H9 (cell line): ENCODE data around the gene FOXC2. TPM values are rescaled to one million over a fixed set of nuclear protein-coding genes. Genes with fewer than 3 reads are reported as not detected.

Experiments
- DNase-seq: peaks from one replicate; pipeline ENCODE4 v3.0.0-alpha.2; 2017
- H2AFZ ChIP-seq: one replicate; pipeline ENCODE4 v1.6.1; 2013; ENCODE audit warnings: mild to moderate bottlenecking, low read length, control low read depth, moderate library complexity
- H2AK5ac ChIP-seq: 2 replicates; pipeline ENCODE4 v1.6.1; 2013; ENCODE audit warnings: low read length, control low read depth, mixed read lengths; ENCODE audit not compliant: insufficient read length
- H2BK120ac ChIP-seq: one replicate; pipeline ENCODE4 v1.6.1; 2013; ENCODE audit warnings: low read depth, mild to moderate bottlenecking, low read length, control low read depth, inconsistent platforms; ENCODE audit not compliant: poor library complexity, severe bottlenecking
- H2BK12ac ChIP-seq: 2 replicates; pipeline ENCODE4 v1.6.1; 2013; ENCODE audit warnings: low read length, control low read depth, mixed read lengths, low read depth; ENCODE audit not compliant: insufficient read length
- H2BK15ac ChIP-seq: 2 replicates; pipeline ENCODE4 v1.6.1; 2013; ENCODE audit warnings: low read depth, low read length, control low read depth
- H2BK20ac ChIP-seq: one replicate; pipeline ENCODE4 v1.6.1; 2013; ENCODE audit warnings: low read depth, mild to moderate bottlenecking, low read length, control low read depth, inconsistent platforms; ENCODE audit not compliant: poor library complexity, severe bottlenecking
- H2BK5ac ChIP-seq: 2 replicates; pipeline ENCODE4 v1.6.1; 2013; ENCODE audit warnings: low read length, control low read depth, mixed read lengths; ENCODE audit not compliant: insufficient read length
- H3K14ac ChIP-seq: 2 replicates; pipeline ENCODE4 v1.6.1; 2013; ENCODE audit warnings: low read length, control low read depth; ENCODE audit not compliant: insufficient read depth
- H3K18ac ChIP-seq: 2 replicates; pipeline ENCODE4 v1.6.1; 2013; ENCODE audit warnings: low read depth, mild to moderate bottlenecking, mixed read lengths, low read length, control low read depth; ENCODE audit not compliant: insufficient read length
- H3K23ac ChIP-seq: 2 replicates; pipeline ENCODE4 v1.6.1; 2013; ENCODE audit warnings: low read length, control low read depth, mixed read lengths, low read depth; ENCODE audit not compliant: insufficient read length
- H3K23me2 ChIP-seq: 2 replicates; pipeline ENCODE4 v1.6.1; 2013; ENCODE audit warnings: low read depth, mild to moderate bottlenecking, mixed read lengths, low read length, control low read depth; ENCODE audit not compliant: insufficient read length, poor library complexity, severe bottlenecking
- H3K27ac ChIP-seq: 2 replicates; pipeline ENCODE4 v1.5.1; 2013; ENCODE audit warnings: low read length, control low read depth, mixed read lengths, low read depth; ENCODE audit not compliant: insufficient read length
- H3K27me3 ChIP-seq: 2 replicates; pipeline ENCODE4 v1.6.1; 2013; ENCODE audit warnings: low read length, control low read depth, inconsistent platforms; ENCODE audit not compliant: insufficient read depth
- H3K4ac ChIP-seq: 2 replicates; pipeline ENCODE4 v1.6.1; 2013; ENCODE audit warnings: low read depth, mild to moderate bottlenecking, control low read depth, inconsistent platforms, low read length, moderate library complexity
- H3K4me1 ChIP-seq: 2 replicates; pipeline ENCODE4 v1.6.1; 2013; ENCODE audit warnings: low read length, control low read depth, inconsistent platforms; ENCODE audit not compliant: insufficient read depth
- H3K4me2 ChIP-seq: 2 replicates; pipeline ENCODE4 v1.6.1; 2013; ENCODE audit warnings: low read length, control low read depth, mixed read lengths; ENCODE audit not compliant: insufficient read length, insufficient read depth
- H3K56ac ChIP-seq: 2 replicates; pipeline ENCODE4 v1.6.1; 2013; ENCODE audit warnings: low read depth, mild to moderate bottlenecking, mixed read lengths, low read length, control low read depth; ENCODE audit not compliant: insufficient read length
- H3K79me1 ChIP-seq: 2 replicates; pipeline ENCODE4 v1.6.1; 2013; ENCODE audit warnings: low read depth, mild to moderate bottlenecking, moderate library complexity, low read length, control low read depth, inconsistent platforms; ENCODE audit not compliant: insufficient read depth, poor library complexity, severe bottlenecking
- H3K79me2 ChIP-seq: 2 replicates; pipeline ENCODE4 v1.6.1; 2013; ENCODE audit warnings: low read length, control low read depth, inconsistent platforms; ENCODE audit not compliant: insufficient read depth
- H3K9ac ChIP-seq: 2 replicates; pipeline ENCODE4 v1.6.1; 2013; ENCODE audit warnings: low read length, control low read depth, mixed read lengths; ENCODE audit not compliant: insufficient read length; ENCODE audit errors: extremely low read depth
- H3K9me3 ChIP-seq: one replicate; pipeline ENCODE4 v1.6.1; 2013; ENCODE audit warnings: low read depth, low read length, inconsistent platforms; ENCODE audit not compliant: control insufficient read depth
- H3T11ph ChIP-seq: one replicate; pipeline ENCODE4 v1.6.1; 2013; ENCODE audit warnings: mild to moderate bottlenecking, low read length, control low read depth, inconsistent platforms
- H4K20me1 ChIP-seq: one replicate; pipeline ENCODE4 v1.6.1; 2013; ENCODE audit not compliant: control insufficient read depth, insufficient read length, insufficient read depth
- H4K5ac ChIP-seq: 2 replicates; pipeline ENCODE4 v1.6.1; 2013; ENCODE audit warnings: low read depth, mild to moderate bottlenecking, mixed read lengths, low read length, control low read depth; ENCODE audit not compliant: insufficient read length
- H4K8ac ChIP-seq: replicated peaks from 2 replicates; pipeline ENCODE4 v1.6.1; 2013; ENCODE audit warnings: low read length, control low read depth, mixed read lengths, low read depth; ENCODE audit not compliant: insufficient read length
- H4K91ac ChIP-seq: 2 replicates; pipeline ENCODE4 v1.6.1; 2013; ENCODE audit warnings: low read depth, mild to moderate bottlenecking, moderate library complexity, mixed read lengths, low read length, control low read depth; ENCODE audit not compliant: insufficient read length
- H3K27ac Mint-ChIP-seq, 3 experiments: 2 replicates in 2 of 3; 3 replicates in 1 of 3; pipeline ENCODE4 v1.8.0; 2020 to 2021; ENCODE audit warnings: mixed read lengths in 3 of 3, mild to moderate bottlenecking in 1 of 3, moderate library complexity in 1 of 3
- H3K27me3 Mint-ChIP-seq: 2 replicates; pipeline ENCODE4 v1.8.0; 2021; ENCODE audit warnings: low read depth, mild to moderate bottlenecking, moderate library complexity, mixed read lengths
- H3K36me3 Mint-ChIP-seq, 3 experiments: 2 replicates in 2 of 3; 3 replicates in 1 of 3; pipeline ENCODE4 v1.8.0; 2020 to 2021; ENCODE audit warnings: low read depth in 3 of 3, mixed read lengths in 3 of 3; ENCODE audit not compliant: insufficient read depth in 1 of 3
- H3K4me1 Mint-ChIP-seq, 2 experiments: 2 replicates each; pipeline ENCODE4 v1.8.0; 2020; ENCODE audit warnings: mixed read lengths in 2 of 2
- H3K4me3 Mint-ChIP-seq, 2 experiments: 2 replicates in 1 of 2; 3 replicates in 1 of 2; pipeline ENCODE4 v1.8.0; 2020 to 2021; ENCODE audit warnings: mild to moderate bottlenecking in 2 of 2, mixed read lengths in 2 of 2, moderate library complexity in 1 of 2
- H3K9me3 Mint-ChIP-seq, 2 experiments: 2 replicates in 1 of 2; 3 replicates in 1 of 2; pipeline ENCODE4 v1.8.0; 2020; ENCODE audit warnings: mild to moderate bottlenecking in 2 of 2, mixed read lengths in 2 of 2, moderate library complexity in 1 of 2
- CTCF ChIP-seq: fragments of 200-600 bp; sonication (generic); conservative IDR thresholded peaks from 3 replicates; pipeline ENCODE4 v1.8.0; 2021; ENCODE audit warnings: antibody characterized with exemption, mild to moderate bottlenecking
- WGBS: extraction: QIAGEN DNeasy Blood & Tissue Kit; methylation state at CpG from one replicate; pipeline ENCODE4 v1.1.7; 2013; ENCODE audit warnings: missing lambda C conversion rate, low lambda C conversion rate, mixed read lengths; ENCODE audit not compliant: insufficient read length; ENCODE audit errors: extremely low coverage; 5-methylcytosine and 5-hydroxymethylcytosine counted together
- total RNA-seq: library from RNA; stranded (reverse); gene quantifications from 2 replicates; pipeline ENCODE4 v1.2.1, GENCODE V29; 2021

Gene FOXC2
- total RNA-seq, 1 experiment from 2014 or later, result not detected

DNA sequence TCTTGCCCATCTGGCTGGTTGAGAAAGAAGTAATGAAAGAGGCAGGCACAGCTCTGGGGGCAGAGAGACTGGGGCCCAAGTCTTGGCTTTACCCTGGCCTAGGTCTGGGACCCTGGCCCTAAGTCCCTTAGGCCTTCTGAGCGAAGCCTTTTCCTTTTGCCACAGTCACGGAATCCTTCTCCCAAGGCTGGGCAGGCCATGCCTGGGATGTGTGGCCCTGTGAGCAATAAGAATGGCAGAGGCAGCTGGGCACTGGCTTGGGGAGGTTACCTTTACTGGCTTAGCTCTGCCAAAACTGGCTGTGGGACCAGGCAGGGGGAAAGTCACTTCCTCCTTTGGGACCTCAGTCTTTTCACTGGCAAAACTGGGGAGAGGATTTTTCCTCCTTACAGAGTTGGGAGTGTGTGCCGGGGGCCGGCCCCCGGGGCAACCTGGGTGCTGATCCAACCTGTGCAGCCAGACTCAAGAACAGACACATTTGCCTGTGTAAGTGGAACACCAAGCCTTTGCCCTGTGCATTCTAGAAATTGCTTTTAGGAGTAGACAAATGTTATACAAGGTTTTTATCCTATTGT, 43.4 kb upstream of the FOXC2 start:
- Mint-ChIP-seq H3K36me3 (peaks cover 0 to 5% (median 0%) of the 10 kb centered on the region in 3 experiments; a peak in 1 of 7 replicates), H3K9me3 (peaks cover 0 to 5% of the 10 kb centered on the region in 2 experiments; a peak in 2 of 5 replicates), H3K27me3 (peaks cover 58% of the 10 kb centered on the region), H3K4me3 (no peak overlapping the region), H3K4me1 (peaks cover 2 to 9% of the 10 kb centered on the region in 2 experiments; a peak in 3 of 4 replicates), H3K27ac (no peak overlapping the region)
- Histone ChIP-seq H2BK12ac (no peak overlapping the region), H2AFZ (no peak overlapping the region), H3K56ac (no peak overlapping the region), H3K4ac (no peak overlapping the region), H3K9me3 (no peaks in the 10 kb centered on the region), H2BK15ac (no peak overlapping the region), H3T11ph (no peak overlapping the region), H2BK120ac (no peak overlapping the region), H2BK20ac (no peak overlapping the region), H3K23ac (no peak overlapping the region), H3K79me2 (no peaks in the 10 kb centered on the region), H2AK5ac (no peak overlapping the region), H4K20me1 (no peaks in the 10 kb centered on the region), H3K14ac (no peak overlapping the region), H3K27me3 (peaks cover 7% of the 10 kb centered on the region; the same call in 1 of the 2 replicates), H4K8ac (no peak overlapping the region), H3K4me2 (no peak overlapping the region), H4K5ac (no peak overlapping the region), H2BK5ac (no peak overlapping the region), H3K79me1 (no peaks in the 10 kb centered on the region), H3K27ac (no peak overlapping the region), H3K23me2 (no peaks in the 10 kb centered on the region), H3K9ac (no peak overlapping the region), H4K91ac (no peak overlapping the region), H3K18ac (no peak overlapping the region), H3K4me1 (no peaks in the 10 kb centered on the region)
- WGBS, result no CpG with 5 or more reads among the region's 5 CpGs
- DNase-seq, result no peak
- TF ChIP-seq CTCF, result no peak
